NCI-H226 (cell line): ENCODE data around the gene TRIM36.

ENCODE experiments used
- DNase-seq: peaks from one replicate; pipeline ENCODE4 v3.0.0-alpha.2; 2015

Gene TRIM36

DNA sequence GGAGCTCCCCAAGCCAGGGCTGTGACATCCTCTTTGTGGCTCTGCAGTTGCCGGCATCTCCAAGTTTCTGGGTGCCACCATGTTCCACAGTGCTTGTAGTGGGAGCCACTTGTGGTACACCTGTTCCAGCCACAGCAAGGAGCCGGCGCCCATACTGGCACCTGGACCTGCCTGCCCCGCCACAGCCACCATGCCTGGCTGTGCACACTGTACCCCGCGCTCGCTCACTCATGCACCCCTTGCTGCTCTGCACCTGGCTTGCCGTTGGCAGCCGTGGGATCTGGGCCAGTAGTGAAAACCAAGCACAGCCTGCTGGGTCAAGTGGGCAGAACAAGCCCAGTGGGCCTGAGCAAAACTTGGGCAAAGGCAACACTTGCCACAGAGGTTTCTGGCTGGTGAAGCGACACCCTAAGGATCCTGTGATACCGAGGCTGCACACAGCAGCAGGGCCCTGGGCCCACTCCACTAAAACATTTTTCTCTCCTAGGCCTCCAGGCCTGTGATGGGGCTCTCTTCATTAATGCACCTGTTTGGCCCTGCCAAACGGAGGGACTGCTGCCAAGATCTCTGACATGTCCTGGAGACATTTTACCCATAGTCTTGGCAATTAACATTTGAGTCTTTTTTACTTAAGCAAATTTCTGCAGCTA, 2.8 kb downstream of the TRIM36 start:
- no peak for DNase-seq

GRCh38 chr5:115165790-115166189, 3.9 kb downstream of the TRIM36 start:
- DNase-seq: no peak

DNA sequence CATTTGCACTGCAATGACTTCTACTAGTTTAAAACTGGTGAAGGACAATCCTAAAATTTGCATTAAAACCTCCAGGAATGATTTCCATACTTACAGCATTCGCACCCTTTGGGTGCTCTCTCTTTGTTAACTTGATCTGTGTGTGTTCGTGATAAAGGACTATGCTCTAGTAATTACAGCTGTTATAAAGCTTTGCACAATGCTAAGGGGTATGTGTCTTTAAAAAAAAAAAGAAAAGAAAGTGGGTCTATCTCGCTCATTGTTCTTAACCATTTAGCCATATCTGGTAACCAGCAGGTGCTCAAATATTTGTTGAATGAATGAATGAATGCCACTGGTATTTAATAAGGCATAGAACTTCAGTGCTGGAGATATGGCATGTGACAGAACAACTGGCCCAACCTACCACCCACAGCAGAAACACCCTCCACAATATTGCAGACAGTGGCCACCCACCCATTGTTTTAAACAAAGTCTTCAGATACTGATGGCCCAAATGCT, 8.7 kb downstream of the TRIM36 start:
- DNase-seq: no peak

DNA sequence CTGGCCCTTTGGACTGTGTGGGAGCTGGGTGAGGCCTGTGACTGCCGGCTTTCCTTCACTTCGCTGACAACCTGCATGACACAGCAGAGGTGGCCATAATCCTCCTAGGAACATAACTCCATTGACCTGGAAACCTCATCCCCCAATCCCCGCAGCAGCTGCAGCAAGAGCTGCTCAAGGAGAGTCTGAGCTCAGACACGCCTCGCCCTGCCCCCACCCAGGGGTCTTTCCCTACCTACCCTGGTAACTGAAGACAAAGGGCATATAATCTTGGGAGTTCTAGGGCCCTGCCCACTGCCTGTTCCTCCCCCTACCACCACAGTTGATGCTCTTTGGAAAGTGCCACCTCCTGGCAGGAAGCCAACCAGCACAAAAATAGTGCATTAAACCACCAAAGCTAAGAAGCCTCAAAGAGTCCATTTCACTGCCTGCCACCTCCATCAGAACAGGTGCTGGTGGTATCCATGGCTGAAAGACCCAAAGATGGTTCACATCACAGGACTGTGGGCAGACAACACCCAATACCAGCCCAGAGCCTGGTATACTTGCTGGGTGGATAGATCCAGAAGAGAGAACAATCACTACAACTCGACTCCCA, 18.4 kb downstream of the TRIM36 start:
- DNase-seq: no peak

GRCh38 chr5:115150512-115150911, 19.2 kb downstream of the TRIM36 start:
- no peak for DNase-seq

- DNase-seq: no peak
Measured at GRCh38 chr5:115147052-115147451, 22.7 kb downstream of the TRIM36 start.

DNA sequence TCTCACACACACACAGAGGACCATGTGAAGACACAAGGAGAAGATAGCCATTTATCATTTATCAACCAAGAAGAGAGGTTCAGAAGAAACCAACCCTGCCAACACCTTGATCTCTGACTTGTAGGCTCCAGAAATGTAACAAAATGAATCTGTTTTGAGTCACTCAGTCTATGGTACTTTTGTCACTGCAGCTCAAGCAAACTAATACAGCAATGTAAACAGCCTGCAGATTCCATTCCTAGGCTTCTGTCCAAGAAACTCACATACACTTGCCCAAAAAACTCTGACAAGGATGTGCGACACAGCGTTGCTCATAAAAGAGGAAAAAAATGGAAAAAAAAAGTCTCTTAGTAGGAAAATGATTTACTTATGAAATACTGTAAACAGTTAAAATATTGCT, 33.4 kb downstream of the TRIM36 start:
- DNase-seq: no peak

GRCh38 chr5:115132465-115132864, 37.2 kb downstream of the TRIM36 start:
- DNase-seq: no peak

- DNase-seq: no peak
Measured at GRCh38 chr5:115126303-115126702, 43.4 kb downstream of the TRIM36 start.

DNA sequence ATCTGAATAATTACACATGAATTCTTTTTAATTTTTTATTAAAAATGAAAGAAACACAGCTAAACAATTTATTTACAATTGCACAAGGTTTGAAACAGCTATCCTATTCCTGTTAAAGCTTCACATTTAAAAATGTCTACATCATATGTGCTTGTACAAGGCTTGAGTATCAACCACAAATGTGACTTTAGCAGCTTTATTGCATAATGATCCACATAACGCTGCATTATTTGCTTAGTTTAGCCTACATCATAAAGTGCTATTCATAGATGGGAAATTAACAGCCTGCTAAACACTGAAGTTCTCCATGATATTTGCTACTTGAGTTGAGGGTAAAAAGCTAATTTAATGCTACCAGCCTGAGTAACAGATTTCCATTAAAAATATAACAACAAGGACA, 45.0 kb downstream of the TRIM36 start:
- DNase-seq: no peak

GRCh38 chr5:115116001-115116400, 53.7 kb downstream of the TRIM36 start:
- DNase-seq: no peak

GRCh38 chr5:115109840-115110239, 59.9 kb downstream of the TRIM36 start:
- no peak for DNase-seq

DNA sequence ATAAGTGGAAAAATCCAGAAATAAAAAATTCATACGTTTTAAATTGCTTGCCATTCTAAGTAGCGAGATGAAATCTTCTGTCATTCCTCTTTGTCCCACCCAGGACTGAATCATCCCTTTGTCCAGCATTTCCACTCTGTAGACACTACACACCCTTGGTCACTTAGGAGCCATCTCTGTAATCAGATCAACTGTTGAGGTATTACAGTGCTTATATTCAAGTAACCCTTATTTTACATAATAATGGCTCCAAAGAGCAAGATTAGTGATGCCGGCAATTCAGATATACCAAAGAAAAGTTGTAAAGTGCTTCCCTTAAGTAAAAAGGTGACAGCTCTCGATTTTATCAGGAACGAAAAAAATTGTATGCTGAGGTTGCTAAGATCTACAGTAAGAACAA, 60.4 kb downstream of the TRIM36 start:
- DNase-seq: no peak

- no peak for DNase-seq
Measured at GRCh38 chr5:115100319-115100955, 69.3 kb downstream of the TRIM36 start.

DNA sequence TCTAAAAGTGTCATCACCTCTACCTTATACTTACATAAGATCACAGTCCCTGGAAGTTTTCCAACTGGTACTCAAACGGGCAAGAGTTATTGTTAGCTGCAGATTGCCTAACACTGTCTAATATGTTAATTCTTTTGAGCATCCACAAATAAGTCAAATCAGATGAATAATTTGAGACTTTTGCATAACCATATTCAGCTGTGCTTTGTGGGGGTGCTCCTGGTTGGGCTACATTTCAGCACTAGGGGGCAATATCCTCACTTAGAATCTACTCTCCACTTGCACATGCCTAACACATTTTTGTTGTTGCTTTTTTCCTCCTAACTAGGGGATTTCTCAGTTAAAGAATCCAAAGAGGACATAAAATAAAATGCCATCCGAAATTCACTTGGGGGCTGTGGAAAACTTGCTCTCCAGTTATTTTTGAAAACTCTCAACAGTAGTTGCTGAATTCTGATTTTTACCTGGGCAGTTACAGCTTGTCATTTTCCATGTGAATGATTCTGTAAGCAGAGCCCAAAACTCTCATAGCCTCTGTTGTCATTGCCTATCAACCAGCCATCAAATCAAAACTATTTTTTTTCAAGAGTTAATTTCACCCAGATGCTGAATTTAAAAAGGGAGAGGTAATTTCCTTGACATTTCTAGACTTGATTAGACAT, 71.5 kb downstream of the TRIM36 start:
- DNase-seq: peak; percentile 22

DNA sequence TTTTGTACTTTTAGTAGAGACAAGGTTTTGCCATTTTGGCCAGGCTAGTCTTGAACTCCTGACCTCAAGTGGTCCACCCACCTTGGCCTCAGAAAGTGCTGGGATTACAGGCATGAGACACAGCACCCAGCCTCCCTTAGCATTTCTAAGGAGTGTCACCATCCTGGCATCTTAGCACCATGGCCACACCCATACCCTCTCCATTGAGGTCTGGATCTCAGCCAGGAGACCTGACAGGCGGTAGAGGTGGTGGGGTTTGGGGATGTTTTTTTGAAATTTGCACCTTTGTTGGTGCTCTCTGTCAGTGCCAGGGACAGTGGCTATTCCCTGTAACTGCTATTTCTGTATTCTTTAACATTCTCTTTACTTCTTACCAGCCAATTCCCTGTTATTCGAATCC, 72.5 kb downstream of the TRIM36 start:
- DNase-seq: no peak

GRCh38 chr5:115096034-115096769, 73.5 kb downstream of the TRIM36 start:
- no peak for DNase-seq

GRCh38 chr5:115087951-115088350, 81.8 kb downstream of the TRIM36 start:
- DNase-seq: no peak

- no peak for DNase-seq
Measured at GRCh38 chr5:115086473-115086872, 83.2 kb downstream of the TRIM36 start.

- DNase-seq: no peak
Measured at GRCh38 chr5:115084246-115084793, 85.4 kb downstream of the TRIM36 start.

GRCh38 chr5:115079924-115080623, 89.6 kb downstream of the TRIM36 start:
- no peak for DNase-seq
